ENCODE measurements around the gene NGEF. TPM values are rescaled to one million over a fixed set of nuclear protein-coding genes. Genes with fewer than 3 reads are reported as not detected.

Gene NGEF
- total RNA-seq, 1 experiment from 2014 or later = 1.9 TPM

- no peak overlapping the region for H2BK12ac ChIP-seq (ENCODE audit: insufficient read length, low read depth, low read length)
- H3K4me2 ChIP-seq (ENCODE audit: insufficient read depth, insufficient read length, low read length) = no peak overlapping the region
- no peak for TF ChIP-seq CTCF (conservative IDR thresholded peaks at IDR 0.05)
- Mint-ChIP-seq H3K4me3 (no peak overlapping the region), H3K36me3 (ENCODE audit: insufficient read depth in 1 of 3, low read depth in 3 of 3) (no peaks in the 10 kb centered on the region), H3K27ac (no peak overlapping the region), H3K9me3 (no peaks in the 10 kb centered on the region), H3K27me3 (ENCODE audit: low read depth) (peaks cover 23% of the 10 kb centered on the region), H3K4me1 (peaks cover 5 to 11% of the 10 kb centered on the region in 2 experiments)
- H2BK120ac ChIP-seq (ENCODE audit: low read depth, low read length, poor library complexity, severe bottlenecking) = no peak overlapping the region
- H3K23me2 ChIP-seq (ENCODE audit: insufficient read length, low read depth, low read length, poor library complexity, severe bottlenecking) = no peaks in the 10 kb centered on the region
- H3K18ac ChIP-seq (ENCODE audit: insufficient read length, low read depth, low read length) = no peak overlapping the region
- H2AK5ac ChIP-seq (ENCODE audit: insufficient read length, low read length) = no peak overlapping the region
- H3K27ac ChIP-seq (ENCODE audit: insufficient read length, low read depth, low read length) = no peak overlapping the region
- H4K5ac ChIP-seq (ENCODE audit: insufficient read length, low read depth, low read length) = no peak overlapping the region
- no peak overlapping the region for H2BK5ac ChIP-seq (ENCODE audit: insufficient read length, low read length)
- H3K27me3 ChIP-seq (ENCODE audit: insufficient read depth, low read length) = peaks cover 11% of the 10 kb centered on the region; the same call in 1 of the 2 replicates
- H3K14ac ChIP-seq (ENCODE audit: insufficient read depth, low read length) = no peak overlapping the region
- no peak overlapping the region for H3K9ac ChIP-seq (ENCODE audit: extremely low read depth, insufficient read length, low read length)
- H4K20me1 ChIP-seq (ENCODE audit: control insufficient read depth, insufficient read depth, insufficient read length) = no peaks in the 10 kb centered on the region
- no peak overlapping the region for H3T11ph ChIP-seq (ENCODE audit: low read length)
- no peaks in the 10 kb centered on the region; the same call in 1 of the 2 replicates for H3K4me1 ChIP-seq (ENCODE audit: insufficient read depth, low read length)
- H2AFZ ChIP-seq (ENCODE audit: low read length) = no peak overlapping the region
- no peaks in the 10 kb centered on the region for H3K9me3 ChIP-seq (ENCODE audit: control insufficient read depth, low read depth, low read length)
- H2BK20ac ChIP-seq (ENCODE audit: low read depth, low read length, poor library complexity, severe bottlenecking) = no peak overlapping the region
- H3K79me2 ChIP-seq (ENCODE audit: insufficient read depth, low read length) = no peaks in the 10 kb centered on the region
- no peak overlapping the region for H2BK15ac ChIP-seq (ENCODE audit: low read depth, low read length)
- H4K8ac ChIP-seq (replicated peaks; ENCODE audit: insufficient read length, low read depth, low read length) = no peak overlapping the region
- no peak overlapping the region for H3K56ac ChIP-seq (ENCODE audit: insufficient read length, low read depth, low read length)
- no peaks in the 10 kb centered on the region for H3K79me1 ChIP-seq (ENCODE audit: insufficient read depth, low read depth, low read length, poor library complexity, severe bottlenecking)
- H3K4ac ChIP-seq (ENCODE audit: low read depth, low read length) = no peak overlapping the region
- DNase-seq = no peak
- H4K91ac ChIP-seq (ENCODE audit: insufficient read length, low read depth, low read length) = no peak overlapping the region
- no peak overlapping the region for H3K23ac ChIP-seq (ENCODE audit: insufficient read length, low read depth, low read length)
- no CpG with 5 or more reads among the region's 18 CpGs for WGBS (ENCODE audit: extremely low coverage, insufficient read length, low lambda C conversion rate)
Measured at GRCh38 chr2:232898592-232899543, 114.2 kb downstream of the NGEF start.

All from H9 (cell line).